ENCODE results near the gene SLC5A12.

Gene SLC5A12

GRCh38 chr11:26632691-26633159 lies 89.1 kb downstream of the SLC5A12 start:
- DNase-seq: no peak

DNA sequence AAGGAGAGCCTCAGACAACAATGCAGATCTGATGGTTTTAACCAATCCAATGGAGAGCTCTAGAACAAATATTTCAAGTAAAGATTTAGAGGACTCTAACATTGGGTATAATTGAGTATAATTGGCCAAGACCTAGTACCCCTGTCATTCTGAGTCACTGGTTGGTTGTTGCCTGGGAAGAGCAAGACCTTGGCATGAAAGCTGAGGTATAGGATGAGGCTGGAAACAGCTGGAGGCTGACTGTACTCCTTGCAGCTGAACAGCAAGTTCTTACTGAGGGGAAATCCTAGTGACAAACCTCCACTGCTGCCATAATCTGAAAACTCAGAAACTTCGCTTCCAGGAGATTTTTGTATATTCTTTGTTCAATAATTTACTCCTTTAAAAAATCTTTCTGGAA lies 95.5 kb downstream of the SLC5A12 start:
- DNase-seq: no peak

GRCh38 chr11:26623076-26623659 lies 98.7 kb downstream of the SLC5A12 start:
- DNase-seq: no peak

GRCh38 chr11:26622181-26622580 lies 99.7 kb downstream of the SLC5A12 start:
- no peak for DNase-seq

- no peak for DNase-seq
Measured at GRCh38 chr11:26621132-26621531, 100.7 kb downstream of the SLC5A12 start.

DNA sequence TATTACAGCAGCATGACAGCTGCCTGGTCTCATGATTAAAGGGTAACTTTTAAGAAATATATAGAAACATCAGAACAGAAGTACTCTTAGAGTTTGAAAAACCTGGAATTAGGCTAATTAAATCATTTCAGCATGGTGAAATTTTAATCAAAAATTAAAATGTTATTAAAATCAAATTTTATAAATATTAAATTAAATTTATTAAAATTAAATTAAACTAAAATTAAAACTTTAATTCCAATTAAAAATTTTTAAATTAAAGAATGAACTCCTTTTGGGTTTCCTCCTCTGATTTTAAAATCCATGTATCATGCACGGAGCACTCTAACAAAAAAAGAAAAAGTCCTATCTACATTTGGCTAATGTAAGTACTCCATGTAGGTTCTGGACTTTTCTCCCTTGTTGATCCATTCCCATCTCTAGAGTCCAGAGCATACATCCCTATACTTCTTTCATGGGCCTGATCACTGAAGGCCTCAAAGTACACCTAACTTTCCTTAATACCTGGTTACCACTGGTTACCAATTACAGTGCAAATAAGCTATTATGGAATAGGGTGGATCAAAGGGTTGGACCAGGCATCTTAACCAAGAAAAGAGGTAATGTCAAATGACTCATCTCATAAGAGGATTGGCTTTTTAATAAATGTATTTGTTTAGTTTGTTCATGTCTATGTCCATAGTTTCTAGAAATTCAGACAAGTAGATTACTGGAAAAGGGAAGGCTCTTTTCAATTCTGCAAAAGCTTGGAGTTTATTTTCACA lies 101.4 kb downstream of the SLC5A12 start:
- no peak for DNase-seq

- no peak for DNase-seq
Measured at GRCh38 chr11:26618441-26618840, 103.4 kb downstream of the SLC5A12 start.
